Measurements from ENCODE around the gene B4GALT2.

B4GALT2 gene

DNA sequence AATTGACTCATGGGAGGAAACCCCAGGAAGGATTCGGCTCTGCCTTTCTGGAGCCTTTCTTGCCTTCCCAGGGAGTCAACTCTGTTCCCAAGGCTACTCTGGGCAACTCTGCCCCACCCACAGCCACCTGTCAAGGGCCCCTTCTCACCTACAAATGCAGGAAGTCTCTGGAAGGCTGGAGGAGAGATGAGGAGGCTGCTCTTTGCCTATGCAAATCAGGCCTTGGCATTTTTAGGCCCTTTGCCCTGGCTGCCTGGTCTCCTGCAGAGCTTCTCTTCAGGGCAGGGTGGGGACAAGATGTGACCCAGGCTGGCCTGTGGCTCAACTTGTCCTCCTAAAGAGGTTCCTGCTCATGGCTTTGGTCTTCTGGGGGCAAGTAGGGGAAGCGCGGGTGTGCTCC, 46.8 kb downstream of the B4GALT2 start:
- in situ Hi-C loops (cut with MboI; ENCODE audit: low pct_unique_long_range_greater_than_20kb, low sequenced_read_pairs, unreplicated experiment) = loop anchor here (25.0 kb wide), 1 partner anchor 489 kb away; the partner anchor contains the start of gene PTPRF
- no peak for DNase-seq (ENCODE audit: low spot score)
- TF ChIP-seq, protein P1, sequence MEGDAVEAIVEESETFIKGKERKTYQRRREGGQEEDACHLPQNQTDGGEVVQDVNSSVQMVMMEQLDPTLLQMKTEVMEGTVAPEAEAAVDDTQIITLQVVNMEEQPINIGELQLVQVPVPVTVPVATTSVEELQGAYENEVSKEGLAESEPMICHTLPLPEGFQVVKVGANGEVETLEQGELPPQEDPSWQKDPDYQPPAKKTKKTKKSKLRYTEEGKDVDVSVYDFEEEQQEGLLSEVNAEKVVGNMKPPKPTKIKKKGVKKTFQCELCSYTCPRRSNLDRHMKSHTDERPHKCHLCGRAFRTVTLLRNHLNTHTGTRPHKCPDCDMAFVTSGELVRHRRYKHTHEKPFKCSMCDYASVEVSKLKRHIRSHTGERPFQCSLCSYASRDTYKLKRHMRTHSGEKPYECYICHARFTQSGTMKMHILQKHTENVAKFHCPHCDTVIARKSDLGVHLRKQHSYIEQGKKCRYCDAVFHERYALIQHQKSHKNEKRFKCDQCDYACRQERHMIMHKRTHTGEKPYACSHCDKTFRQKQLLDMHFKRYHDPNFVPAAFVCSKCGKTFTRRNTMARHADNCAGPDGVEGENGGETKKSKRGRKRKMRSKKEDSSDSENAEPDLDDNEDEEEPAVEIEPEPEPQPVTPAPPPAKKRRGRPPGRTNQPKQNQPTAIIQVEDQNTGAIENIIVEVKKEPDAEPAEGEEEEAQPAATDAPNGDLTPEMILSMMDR (IDR thresholded peaks at IDR 0.05; ENCODE audit: extremely low read depth, insufficient read depth, missing control alignments) = no peak

DNA sequence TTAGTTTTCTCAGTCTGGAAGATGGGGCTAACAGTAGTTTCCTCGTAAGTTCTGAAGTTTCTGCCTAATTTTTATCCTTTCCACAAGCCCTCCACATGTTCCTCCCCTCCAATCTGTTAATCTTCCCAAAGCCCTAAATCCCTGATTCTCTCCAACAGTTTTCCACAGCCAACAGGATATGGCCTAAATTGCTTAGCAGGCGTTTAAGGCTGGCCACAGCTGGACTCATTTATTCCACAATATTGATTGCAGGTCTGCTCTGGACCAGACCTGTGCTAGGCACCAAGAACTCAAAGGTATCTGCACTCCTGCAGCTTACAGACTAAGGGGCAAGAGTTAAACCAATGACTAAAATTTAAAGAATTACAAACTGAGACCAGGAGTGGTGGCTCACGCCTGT, 48.3 kb downstream of the B4GALT2 start:
- in situ Hi-C loops (cut with MboI; ENCODE audit: low pct_unique_long_range_greater_than_20kb, low sequenced_read_pairs, unreplicated experiment) = loop anchor here (25.0 kb wide), 1 partner anchor 490 kb away; the partner anchor contains the start of gene PTPRF
- TF ChIP-seq, protein P1 (IDR thresholded peaks at IDR 0.05; ENCODE audit: extremely low read depth, insufficient read depth, missing control alignments) = no peak
- DNase-seq (ENCODE audit: low spot score) = no peak

DNA sequence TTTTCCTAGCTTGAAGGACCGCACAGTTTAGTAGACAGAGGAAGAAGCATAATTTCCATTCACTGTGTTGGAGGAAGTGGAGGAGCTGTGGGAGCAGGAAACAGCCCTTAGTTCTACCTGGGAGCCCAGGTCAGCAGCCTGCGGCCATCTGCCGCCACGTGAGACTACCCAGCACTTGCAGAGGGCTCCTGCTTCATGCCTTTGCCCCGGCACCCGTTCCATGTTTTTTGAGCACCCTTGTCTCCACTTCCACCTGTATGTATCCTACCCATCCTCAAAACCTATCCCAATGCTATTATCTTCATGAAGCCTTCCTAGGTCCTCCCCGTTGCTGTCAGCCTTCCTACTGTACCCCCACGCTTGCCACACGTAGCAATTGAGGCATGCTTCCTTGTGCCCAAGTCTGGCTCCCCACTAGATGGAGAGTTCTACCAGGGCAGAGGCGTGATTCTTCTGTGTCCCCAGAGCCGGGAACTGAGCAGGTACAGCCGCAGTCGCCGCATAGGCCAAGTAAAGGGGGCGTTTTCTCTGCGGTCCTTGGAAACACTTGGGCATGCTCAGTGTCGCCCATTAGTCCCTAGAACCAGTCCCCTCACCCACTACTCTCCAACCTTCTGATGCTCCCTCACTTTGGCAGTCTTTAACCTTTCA, 50.4 kb downstream of the B4GALT2 start:
- in situ Hi-C loops (cut with MboI; ENCODE audit: low pct_unique_long_range_greater_than_20kb, low sequenced_read_pairs, unreplicated experiment) = loop anchor here (25.0 kb wide), 1 partner anchor 492 kb away; the partner anchor contains the start of gene PTPRF
- DNase-seq (ENCODE audit: low spot score) = peak; percentile 69
- TF ChIP-seq, protein P1 (IDR thresholded peaks at IDR 0.05; ENCODE audit: extremely low read depth, insufficient read depth, missing control alignments) = no peak

DNA sequence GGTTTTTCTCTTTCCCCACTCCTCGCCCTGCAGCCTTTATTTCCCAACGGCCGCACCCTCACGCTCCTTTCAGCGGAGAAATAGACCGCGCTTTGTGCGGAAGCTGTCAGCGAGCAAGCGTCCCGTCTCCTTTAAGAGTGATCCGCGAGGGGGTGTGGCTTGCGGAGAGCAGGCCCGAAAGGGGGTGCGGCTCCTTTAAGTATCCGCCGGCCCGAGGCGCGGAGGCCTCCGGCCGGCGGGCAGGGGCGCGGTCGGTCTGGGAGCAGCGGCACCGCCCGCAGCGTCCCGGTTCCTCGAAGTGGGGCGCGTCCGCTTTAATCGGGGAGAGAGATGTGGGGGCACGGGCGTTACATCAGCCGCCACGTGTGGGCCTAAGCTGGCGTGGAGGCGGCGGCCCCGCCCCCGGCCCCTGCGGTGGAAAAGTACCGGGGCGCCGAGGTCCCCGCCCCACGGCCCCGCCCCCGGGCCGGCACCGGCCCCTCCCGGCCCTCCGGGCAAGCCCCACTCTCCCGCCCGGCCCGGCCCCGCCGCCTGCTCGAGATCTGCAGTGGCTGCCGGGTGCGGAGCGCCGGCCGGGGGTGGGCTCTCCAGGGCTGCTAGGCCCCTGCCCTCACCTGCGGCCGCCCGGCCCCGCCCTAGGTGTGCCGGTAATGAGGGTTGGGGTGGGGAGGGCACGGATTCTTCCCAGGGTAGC, 51.0 kb downstream of the B4GALT2 start:
- in situ Hi-C loops (cut with MboI; ENCODE audit: low pct_unique_long_range_greater_than_20kb, low sequenced_read_pairs, unreplicated experiment) = loop anchor here (25.0 kb wide), 1 partner anchor 493 kb away; the partner anchor contains the start of gene PTPRF
- DNase-seq (ENCODE audit: low spot score) = peak; percentile 93
- TF ChIP-seq, protein P1 (IDR thresholded peaks at IDR 0.05; ENCODE audit: extremely low read depth, insufficient read depth, missing control alignments) = no peak

DNA sequence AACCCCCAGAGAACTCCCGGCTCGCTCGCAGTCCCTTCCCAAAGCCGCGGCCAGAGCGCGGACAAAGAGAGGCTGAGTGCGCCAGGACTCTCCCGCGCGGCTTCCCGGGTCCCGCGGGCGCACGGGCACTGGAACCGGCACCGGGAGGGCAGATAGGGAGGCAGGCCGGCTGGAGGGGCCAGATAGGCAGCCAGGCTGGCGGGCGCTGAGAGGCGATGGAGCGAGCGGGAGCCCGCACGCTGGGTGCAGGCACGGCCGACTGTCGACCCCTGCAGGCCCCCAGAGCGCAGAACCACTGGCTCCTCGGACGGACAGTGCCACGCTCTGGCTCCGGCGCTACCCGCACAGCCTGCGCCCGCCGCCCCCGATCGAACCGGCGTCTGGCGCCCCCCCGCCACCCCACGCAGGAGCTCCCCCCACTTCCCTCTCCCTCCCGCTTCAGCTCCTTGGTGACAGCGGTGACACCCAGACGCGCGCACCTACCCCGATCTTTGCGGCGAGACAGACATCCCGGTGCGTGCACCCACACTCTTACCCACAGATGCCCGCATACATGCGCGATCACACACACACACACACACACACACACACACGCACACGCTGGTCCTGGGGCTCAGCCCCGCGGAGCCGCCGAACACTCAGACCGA, 51.7 kb downstream of the B4GALT2 start:
- DNase-seq (ENCODE audit: low spot score) = peak; percentile 67
- TF ChIP-seq, protein P1 (IDR thresholded peaks at IDR 0.05; ENCODE audit: extremely low read depth, insufficient read depth, missing control alignments) = peak; percentile 25
- in situ Hi-C loops (cut with MboI; ENCODE audit: low pct_unique_long_range_greater_than_20kb, low sequenced_read_pairs, unreplicated experiment) = loop anchor here (25.0 kb wide), 1 partner anchor 493 kb away; the partner anchor contains the start of gene PTPRF
